IMR-90 (cell line): Measurements from ENCODE around the gene SYMPK. TPM values are rescaled to one million over a fixed set of nuclear protein-coding genes. Genes with fewer than 3 reads are reported as not detected.

Experiments used
- ATAC-seq: fragments of 200-7000 bp; cut with Tn5 transposase; 2 replicates; pipeline ENCODE4 v1.9.1; 2020; ENCODE audit warnings: low read depth, mild to moderate bottlenecking, moderate library complexity
- BruUV-seq: library from RNA; stranded (reverse); fragments of 400-500 nt; replicated peaks from 2 replicates; lab custom pipeline; 2021; lab: Mats Ljungman, UMichigan
- CTCF ChIA-PET: fragments of 300-600 bp; formaldehyde crosslinking; extraction: SDS; loops from one replicate; lab custom pipeline; 2021; ENCODE audit warnings: antibody characterized with exemption; lab: Yijun Ruan, JAX
- POLR2A ChIA-PET: fragments of 300-600 bp; sonication (Branson Sonifier 250); formaldehyde crosslinking; loops from one replicate; lab custom pipeline; 2022; ENCODE audit warnings: antibody characterized with exemption; ENCODE audit not compliant: unreplicated experiment; lab: Charles Lee
- DNase-seq: peaks from one replicate; pipeline ENCODE4 v3.0.0; 2013
- H2AFZ ChIP-seq: replicated peaks from 2 replicates; pipeline ENCODE3; 2013; ENCODE audit warnings: low read length, mild to moderate bottlenecking; ENCODE audit not compliant: poor library complexity
- H2AK5ac ChIP-seq: 2 replicates; pipeline ENCODE4 v1.6.1; 2013; ENCODE audit warnings: low read depth, low read length, inconsistent platforms
- H2AK9ac ChIP-seq: replicated peaks from 2 replicates; pipeline ENCODE3; 2013; ENCODE audit warnings: mild to moderate bottlenecking, low read depth, low read length, moderate library complexity; ENCODE audit not compliant: poor library complexity
- H2BK120ac ChIP-seq: 2 replicates; pipeline ENCODE4 v1.6.1; 2013; ENCODE audit warnings: low read depth, low read length, inconsistent platforms
- H2BK15ac ChIP-seq: 3 replicates; pipeline ENCODE4 v1.6.1; 2013; ENCODE audit warnings: low read depth, low read length, inconsistent platforms
- H2BK20ac ChIP-seq: 2 replicates; pipeline ENCODE4 v1.6.1; 2013; ENCODE audit warnings: low read depth, mild to moderate bottlenecking, inconsistent platforms, low read length, moderate library complexity
- H2BK5ac ChIP-seq: 2 replicates; pipeline ENCODE4 v1.6.1; 2013; ENCODE audit warnings: mild to moderate bottlenecking, low read depth, low read length, inconsistent platforms; ENCODE audit not compliant: poor library complexity, severe bottlenecking
- H3K14ac ChIP-seq: replicated peaks from 2 replicates; pipeline ENCODE4 v1.6.1; 2013; ENCODE audit warnings: low read depth, low read length, inconsistent platforms
- H3K18ac ChIP-seq: 2 replicates; pipeline ENCODE4 v1.6.1; 2013; ENCODE audit warnings: low read depth, low read length, control low read depth
- H3K23ac ChIP-seq: 2 replicates; pipeline ENCODE4 v1.6.1; 2013; ENCODE audit warnings: low read depth, low read length, inconsistent platforms
- H3K27ac ChIP-seq: 2 replicates; pipeline ENCODE4 v1.5.1; 2013; ENCODE audit warnings: mild to moderate bottlenecking, control low read depth, low read length; ENCODE audit not compliant: insufficient read depth
- H3K27me3 ChIP-seq: 2 replicates; pipeline ENCODE4 v1.6.1; 2013; ENCODE audit warnings: low read length; ENCODE audit not compliant: control insufficient read depth, insufficient read depth
- H3K36me3 ChIP-seq: 2 replicates; pipeline ENCODE4 v1.6.1; 2013; ENCODE audit warnings: low read length, mixed read lengths; ENCODE audit not compliant: control insufficient read depth, insufficient read depth
- H3K4ac ChIP-seq: 2 replicates; pipeline ENCODE4 v1.6.1; 2013; ENCODE audit warnings: low read depth, low read length, inconsistent platforms
- H3K4me1 ChIP-seq: 2 replicates; pipeline ENCODE4 v1.6.1; 2013; ENCODE audit warnings: low read length, mixed read lengths; ENCODE audit not compliant: control insufficient read depth, insufficient read depth
- H3K4me2 ChIP-seq: 2 replicates; pipeline ENCODE4 v1.6.1; 2013; ENCODE audit warnings: low read depth, mild to moderate bottlenecking, control low read depth, low read length, moderate library complexity
- H3K4me3 ChIP-seq: 2 replicates; pipeline ENCODE4 v1.5.1; 2013; ENCODE audit warnings: low read depth, mild to moderate bottlenecking, control low read depth, low read length, moderate library complexity; ENCODE audit not compliant: insufficient read depth
- H3K56ac ChIP-seq: 2 replicates; pipeline ENCODE4 v1.6.1; 2013; ENCODE audit warnings: low read length, inconsistent platforms; ENCODE audit not compliant: insufficient read depth; ENCODE audit errors: extremely low read depth
- H3K79me1 ChIP-seq, 2 experiments: 2 replicates each; pipeline ENCODE4 v1.6.1; 2013; ENCODE audit warnings: low read length in 2 of 2, inconsistent platforms in 1 of 2, low read depth in 1 of 2
- H3K9ac ChIP-seq: 2 replicates; pipeline ENCODE4 v1.6.1; 2013; ENCODE audit warnings: low read depth, low read length, control low read depth
- H3K9me1 ChIP-seq: 2 replicates; pipeline ENCODE4 v1.6.1; 2013; ENCODE audit warnings: low read length, inconsistent platforms; ENCODE audit not compliant: insufficient read depth
- H3K9me3 ChIP-seq: 2 replicates; pipeline ENCODE4 v1.6.1; 2013; ENCODE audit warnings: low read length; ENCODE audit not compliant: control insufficient read depth, insufficient read depth
- H4K20me1 ChIP-seq: 2 replicates; pipeline ENCODE4 v1.6.1; 2013; ENCODE audit warnings: low read length, inconsistent platforms; ENCODE audit not compliant: insufficient read depth
- H4K5ac ChIP-seq: 2 replicates; pipeline ENCODE4 v1.6.1; 2013; ENCODE audit warnings: mild to moderate bottlenecking, low read depth, low read length, control low read depth
- H4K8ac ChIP-seq, 2 experiments: 2 replicates each; pipeline ENCODE4 v1.6.1; 2013; ENCODE audit warnings: low read depth in 2 of 2, low read length in 2 of 2, control low read depth in 1 of 2, inconsistent platforms in 1 of 2
- H4K91ac ChIP-seq: 2 replicates; pipeline ENCODE4 v1.6.1; 2013; ENCODE audit warnings: low read depth, low read length, inconsistent platforms; ENCODE audit not compliant: insufficient read depth
- MAZ ChIP-seq: IDR thresholded peaks from 2 replicates; pipeline ENCODE4 v1.6.1; 2012; ENCODE audit warnings: low read depth, mild to moderate bottlenecking, low read length, improper control_type of control experiment, moderate library complexity, borderline replicate concordance
- RAD21 ChIP-seq: IDR thresholded peaks from 2 replicates; pipeline ENCODE4 v1.6.1; 2012; ENCODE audit warnings: low read length, improper control_type of control experiment
- WGBS, 2 experiments: methylation state at CpG; one replicate each; pipeline versions ENCODE4 v1.1.5 to v1.1.7; 2013; ENCODE audit warnings: missing lambda C conversion rate in 2 of 2; ENCODE audit not compliant: insufficient read length in 1 of 2; ENCODE audit errors: extremely low coverage in 2 of 2; 5-methylcytosine and 5-hydroxymethylcytosine counted together
- dilution Hi-C: fragments of 300-500 bp; cut with HindIII; formaldehyde crosslinking; loops from one replicate; pipeline ENCODE4 v1.14.3; 2018; ENCODE audit warnings: low sequenced_read_pairs; ENCODE audit not compliant: unreplicated experiment
- in situ Hi-C: fragments of 300-500 bp; cut with MboI; formaldehyde crosslinking; loops from 3 replicates; pipeline ENCODE4 v1.14.3; 2019; ENCODE audit warnings: low sequenced_read_pairs, inconsistent platforms, mixed read lengths
- intact Hi-C: fragments of 100-400 bp; cut with micrococcal nuclease; formaldehyde crosslinking; loops from 2 replicates; pipeline ENCODE4 v1.10.0; 2022
- polyA plus RNA-seq, 3 experiments: library from polyadenylated mRNA; depleted of rRNA; stranded (reverse); fragments of >200 nt; gene quantifications; 2 replicates each; pipeline ENCODE4 v1.2.3, GENCODE V29; 2012; ENCODE audit warnings: low replicate concordance in 1 of 3
- total RNA-seq: library from RNA; depleted of rRNA; stranded (reverse); fragments of >200 nt; gene quantifications from 2 replicates; pipeline ENCODE4 v1.2.3, GENCODE V29; 2012

Gene SYMPK
- total and polyA plus RNA-seq, 2 of the 4 experiments (the other 2 are of a cell fraction): 35.3 to 71.5 TPM

DNA sequence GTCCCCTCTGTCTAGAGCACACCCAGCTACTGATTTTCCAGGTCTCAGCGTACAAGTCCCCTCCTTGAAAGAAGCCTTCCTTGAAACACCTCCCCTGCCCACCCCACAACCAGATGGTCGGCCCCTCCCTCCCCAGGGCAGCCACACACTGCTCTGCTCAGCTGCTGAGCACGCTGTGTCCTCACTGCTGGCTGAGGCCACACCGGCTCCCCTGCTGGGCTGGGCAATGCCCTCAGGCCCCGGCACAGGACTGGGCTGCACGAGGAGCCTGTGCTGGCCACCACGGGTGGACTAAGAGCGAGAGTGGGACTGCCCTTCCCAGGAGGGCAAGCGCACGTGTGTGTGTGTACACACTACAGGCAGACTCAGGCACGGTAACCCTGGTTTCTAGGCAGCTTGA, 36.0 kb downstream of the SYMPK start:
- Histone ChIP-seq H3K9me1 (no peaks in the 10 kb centered on the region), H3K9me3 (no peaks in the 10 kb centered on the region), H2BK120ac (no peak overlapping the region), H2BK20ac (no peak overlapping the region), H3K9ac (no peak overlapping the region), H4K5ac (no peak overlapping the region), H3K79me1 (no peaks in the 10 kb centered on the region; a peak in 2 of 4 replicates), H4K8ac (no peak overlapping the region), H3K27ac (no peak overlapping the region), H3K4me2 (no peak overlapping the region), H3K56ac (no peak overlapping the region), H3K36me3 (peaks cover 86% of the 10 kb centered on the region), H2AFZ (no peak overlapping the region), H3K27me3 (no peaks in the 10 kb centered on the region), H3K4ac (no peak overlapping the region), H3K4me1 (no peaks in the 10 kb centered on the region), H4K91ac (no peak overlapping the region), H3K23ac (no peak overlapping the region), H2AK9ac (no peak overlapping the region), H2AK5ac (no peak overlapping the region), H4K20me1 (0 out of 2 replicates have a peak, but pooled peaks cover 7% of the 10 kb centered on the region), H3K14ac (no peak overlapping the region), H2BK5ac (no peak overlapping the region), H3K18ac (no peak overlapping the region), H3K4me3 (no peak overlapping the region), H2BK15ac (no peak overlapping the region)
- intact Hi-C loops: no loop called here
- DNase-seq (no peak), ATAC-seq (no peak)
- in situ Hi-C loops: no loop called here
- WGBS, 2 experiments: 89% methylated on average over 5 of the region's 11 CpGs; no CpG with 5 or more reads in 1 of the 2 experiments
- BruUV-seq: no TSS peak
- ChIA-PET POLR2A (no interaction called here), CTCF (interaction anchor here (1.0 kb wide), 1 partner anchor 10 kb away, joined by 4 read pairs; no protein-coding TSS in a partner anchor)
- dilution Hi-C loops: no loop called here
- no peak for TF ChIP-seq MAZ
- no peak for TF ChIP-seq RAD21
